ENCODE measurements around the gene APC.

Gene APC

GRCh38 chr5:112706446-112707016, 31.2 kb upstream of the APC start:
- no peak for TF ChIP-seq CTCF (IDR thresholded peaks at IDR 0.05; ENCODE audit: control extremely low read depth, extremely low read depth, low read depth, missing control alignments)
- DNase-seq (ENCODE audit: extremely low spot score): no peak
- ChIA-PET POLR2A (no interaction called here), CTCF (no interaction called here)

GRCh38 chr5:112707187-112708102, 30.2 kb upstream of the APC start:
- ChIA-PET POLR2A (interaction anchor here (0.8 kb wide), 1 partner anchor 32 kb away, joined by 3 read pairs; no protein-coding TSS in a partner anchor), CTCF (interaction anchor here (0.7 to 4.6 kb wide), 4 partner anchors 10 to 157 kb away, joined by 3 to 22 read pairs (median 8); no protein-coding TSS in a partner anchor)
- no peak for TF ChIP-seq CTCF (IDR thresholded peaks at IDR 0.05; ENCODE audit: control extremely low read depth, extremely low read depth, low read depth, missing control alignments)
- DNase-seq (ENCODE audit: extremely low spot score): peak; percentile 98

GRCh38 chr5:112708103-112708622, 29.5 kb upstream of the APC start:
- TF ChIP-seq CTCF (IDR thresholded peaks at IDR 0.05; ENCODE audit: control extremely low read depth, extremely low read depth, low read depth, missing control alignments): no peak
- ChIA-PET CTCF (interaction anchor here (0.7 to 4.6 kb wide), 5 partner anchors 11 to 157 kb away, joined by 3 to 22 read pairs (median 4); no protein-coding TSS in a partner anchor), POLR2A (interaction anchor here (0.8 kb wide), 1 partner anchor 31 kb away, joined by 3 read pairs; no protein-coding TSS in a partner anchor)
- DNase-seq (ENCODE audit: extremely low spot score): no peak

- DNase-seq (ENCODE audit: extremely low spot score): no peak
- ChIA-PET POLR2A (no interaction called here), CTCF (interaction anchor here (1.5 to 4.6 kb wide), 5 partner anchors 11 to 214 kb away, joined by 4 to 22 read pairs (median 6); no protein-coding TSS in a partner anchor)
- no peak for TF ChIP-seq CTCF (IDR thresholded peaks at IDR 0.05; ENCODE audit: control extremely low read depth, extremely low read depth, low read depth, missing control alignments)
Measured at GRCh38 chr5:112709416-112709815, 28.3 kb upstream of the APC start.

DNA sequence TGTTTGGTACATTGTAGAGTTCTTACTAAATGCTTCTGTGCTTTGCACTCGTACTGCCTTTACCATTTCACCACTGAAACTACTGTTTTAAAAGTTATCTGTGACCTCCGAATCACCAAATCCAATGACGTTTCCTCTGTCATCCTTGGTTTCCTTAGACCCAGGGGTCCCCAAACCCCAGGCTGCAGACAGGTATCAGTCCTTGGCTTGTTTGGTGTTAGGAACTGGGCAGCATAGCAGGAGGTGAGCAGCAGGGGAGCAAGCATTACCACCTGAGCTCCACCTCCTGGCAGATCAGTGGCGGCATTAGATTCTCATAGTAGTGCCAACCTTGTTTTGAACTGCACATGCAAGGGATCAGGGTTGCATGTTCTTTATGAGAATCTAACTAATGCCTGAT, 26.8 kb upstream of the APC start:
- ChIA-PET CTCF (interaction anchor here (0.8 to 4.6 kb wide), 2 partner anchors 9 to 160 kb away, joined by 3 to 22 read pairs; no protein-coding TSS in a partner anchor), POLR2A (no interaction called here)
- no peak for DNase-seq (ENCODE audit: extremely low spot score)
- TF ChIP-seq CTCF (IDR thresholded peaks at IDR 0.05; ENCODE audit: control extremely low read depth, extremely low read depth, low read depth, missing control alignments): no peak

GRCh38 chr5:112711436-112711835, 26.2 kb upstream of the APC start:
- no peak for TF ChIP-seq CTCF (IDR thresholded peaks at IDR 0.05; ENCODE audit: control extremely low read depth, extremely low read depth, low read depth, missing control alignments)
- no peak for DNase-seq (ENCODE audit: extremely low spot score)
- POLR2A ChIA-PET: no interaction called here
- CTCF ChIA-PET: interaction anchor here (0.7 to 4.6 kb wide), 2 partner anchors 9 to 13 kb away, joined by 3 to 22 read pairs; no protein-coding TSS in a partner anchor

Measured in GM10248 (cell line).